ENCODE data around the gene C1orf174.
A peak's percentile ranks its signal among the peaks of the same experiment; 100 is the strongest.

C1orf174 gene

DNA sequence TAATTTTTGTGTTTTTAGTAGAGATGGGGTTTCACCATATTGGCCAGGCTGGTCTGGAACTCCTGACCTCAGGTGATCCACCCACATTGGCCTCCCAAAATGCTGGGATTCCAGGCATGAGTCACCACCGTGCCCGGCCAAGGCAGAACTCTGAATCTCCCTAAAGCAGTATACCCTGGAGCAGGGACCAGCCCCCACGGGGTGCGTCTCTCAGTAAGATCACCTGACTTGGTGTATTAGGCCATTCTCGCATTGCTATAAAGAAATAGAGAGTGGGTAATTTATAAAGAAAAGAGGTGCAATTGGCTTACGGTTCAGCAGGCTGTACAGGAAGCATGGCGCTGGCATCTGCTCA lies 28.6 kb downstream of the C1orf174 start:
- DNase-seq (ENCODE audit: low read depth, low spot score), result no peak

DNA sequence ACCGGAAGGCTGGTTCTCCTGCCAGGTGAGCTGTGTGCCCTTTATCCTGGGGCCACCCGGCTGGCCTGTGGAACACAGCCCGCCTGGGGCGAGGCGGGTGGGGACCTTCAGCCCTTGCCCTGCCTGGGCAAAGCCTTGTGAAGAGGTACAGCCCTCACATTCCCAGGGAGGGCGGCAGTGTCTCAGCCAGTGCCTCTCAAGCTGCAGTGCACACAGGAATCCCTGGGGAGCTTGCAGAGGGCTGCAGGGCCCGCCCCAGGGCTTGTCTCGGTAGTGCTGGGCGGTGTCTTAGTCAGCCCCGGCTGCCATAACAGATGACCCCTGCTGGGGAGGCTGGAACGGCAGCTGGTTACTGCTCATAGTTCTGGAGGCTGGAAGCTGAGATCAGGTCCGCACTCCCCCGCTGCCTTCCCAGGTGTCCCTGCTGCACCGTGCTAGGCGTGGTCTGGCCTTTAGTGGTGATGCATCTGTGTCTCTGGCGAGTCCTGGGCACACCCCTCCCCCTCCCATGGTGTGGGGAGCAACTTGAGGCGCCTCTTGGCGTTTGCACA lies 30.2 kb downstream of the C1orf174 start:
- no peak for DNase-seq (ENCODE audit: low read depth, low spot score)

DNA sequence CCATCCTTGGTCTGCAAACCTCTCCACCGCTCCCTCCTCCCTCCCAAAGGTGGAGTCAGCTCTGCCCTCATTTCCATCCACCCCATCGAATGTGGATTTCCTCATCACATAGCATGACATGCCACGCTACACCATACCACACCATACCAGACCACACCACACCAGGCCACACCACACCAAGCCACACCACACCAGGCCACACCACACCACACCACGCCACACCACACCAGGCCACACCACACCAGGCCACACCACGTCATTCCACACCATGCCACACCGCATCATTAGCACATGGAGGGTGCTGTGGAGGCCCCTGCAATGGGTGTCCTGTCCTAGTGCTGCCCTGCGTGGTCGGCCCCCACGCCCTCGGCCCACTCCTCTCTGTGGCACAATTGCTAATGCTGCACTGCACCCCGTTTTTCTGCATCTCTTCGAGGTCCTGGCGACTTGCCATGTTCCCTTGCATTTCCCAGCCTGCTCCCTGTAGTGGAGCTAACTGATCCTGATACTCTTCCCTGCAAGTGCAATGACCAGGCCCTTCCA lies 31.5 kb downstream of the C1orf174 start:
- no peak for DNase-seq (ENCODE audit: low read depth, low spot score)

DNA sequence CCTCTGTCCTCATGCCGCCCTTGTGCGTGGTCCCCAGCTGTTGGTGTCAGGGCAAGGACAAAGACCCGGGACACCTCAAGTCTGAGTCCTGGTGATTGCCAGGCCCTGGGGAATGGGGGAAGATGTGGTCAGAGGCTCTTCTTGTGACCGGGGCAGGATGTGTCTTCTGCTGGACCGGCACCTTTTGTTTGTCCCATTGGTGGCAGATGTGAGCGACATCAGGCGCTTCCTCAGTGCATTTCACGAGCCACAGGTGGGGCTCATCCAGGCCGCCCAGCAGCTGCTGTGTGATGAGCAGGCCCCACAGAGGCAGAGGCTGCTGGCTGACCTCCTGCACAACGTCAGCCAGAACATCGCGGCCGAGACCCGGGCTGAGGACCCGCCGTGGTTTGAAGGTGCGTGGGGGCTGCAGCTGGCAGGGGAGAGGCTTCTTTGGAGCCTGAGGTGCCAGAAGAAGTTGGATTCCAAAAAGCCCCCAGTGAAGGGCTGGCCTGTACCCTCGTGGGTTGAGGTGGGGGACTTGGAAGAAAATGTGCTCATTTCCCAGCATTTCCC lies 34.4 kb downstream of the C1orf174 start:
- DNase-seq (ENCODE audit: low read depth, low spot score), result no peak

DNA sequence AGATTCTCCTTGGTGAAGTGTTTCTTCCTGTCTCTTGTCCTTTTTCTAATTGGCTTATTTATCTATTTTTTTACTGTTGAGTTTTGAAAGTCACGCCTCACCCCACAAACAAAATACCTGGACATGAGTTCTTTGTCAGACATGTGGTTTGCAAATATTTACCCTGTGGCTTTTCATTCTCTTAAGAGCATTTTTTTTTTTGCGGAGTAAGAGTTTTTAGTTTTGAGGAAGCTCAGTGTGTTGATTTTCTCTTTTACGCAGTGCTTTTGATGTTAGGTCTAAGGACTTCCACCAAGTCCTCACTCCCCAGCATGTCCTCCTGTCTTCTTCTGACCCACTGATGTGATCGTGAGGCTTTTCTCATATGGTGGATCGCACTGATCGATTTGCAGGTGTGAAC lies 35.2 kb downstream of the C1orf174 start:
- DNase-seq (ENCODE audit: low read depth, low spot score), result no peak

DNA sequence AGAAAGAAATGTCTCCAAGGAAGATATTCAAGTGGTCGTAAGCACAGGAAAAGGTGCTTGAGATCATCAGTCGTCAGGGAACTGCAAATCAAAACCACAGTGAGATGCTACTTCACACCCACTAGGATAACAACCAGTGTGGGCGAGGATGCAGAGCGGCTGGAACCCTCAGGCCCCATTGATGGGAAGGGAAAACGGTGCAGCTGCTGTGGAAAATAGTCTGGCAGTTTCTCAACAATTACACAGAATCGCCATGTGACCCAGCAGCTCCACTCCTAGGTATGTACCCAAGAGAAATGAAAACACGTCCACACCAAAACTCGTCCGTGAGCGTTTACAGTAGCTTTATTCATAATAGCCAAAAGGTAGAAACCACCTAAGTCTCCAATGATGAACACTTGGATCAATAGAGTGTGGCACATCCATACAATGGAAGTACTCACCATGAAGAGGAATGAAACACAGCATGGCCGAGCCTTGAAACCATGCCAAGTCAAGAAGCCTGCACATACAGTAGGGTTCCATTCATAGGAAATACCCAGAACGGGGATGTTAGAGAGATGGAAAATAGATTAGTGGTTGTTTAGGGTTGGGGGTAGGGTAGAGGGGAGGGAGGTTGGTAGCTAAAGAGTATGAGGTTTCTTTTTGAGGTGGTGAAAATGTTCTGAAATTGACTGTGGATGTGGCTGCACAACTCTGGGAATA lies 36.7 kb downstream of the C1orf174 start:
- DNase-seq (ENCODE audit: low read depth, low spot score), result no peak

DNA sequence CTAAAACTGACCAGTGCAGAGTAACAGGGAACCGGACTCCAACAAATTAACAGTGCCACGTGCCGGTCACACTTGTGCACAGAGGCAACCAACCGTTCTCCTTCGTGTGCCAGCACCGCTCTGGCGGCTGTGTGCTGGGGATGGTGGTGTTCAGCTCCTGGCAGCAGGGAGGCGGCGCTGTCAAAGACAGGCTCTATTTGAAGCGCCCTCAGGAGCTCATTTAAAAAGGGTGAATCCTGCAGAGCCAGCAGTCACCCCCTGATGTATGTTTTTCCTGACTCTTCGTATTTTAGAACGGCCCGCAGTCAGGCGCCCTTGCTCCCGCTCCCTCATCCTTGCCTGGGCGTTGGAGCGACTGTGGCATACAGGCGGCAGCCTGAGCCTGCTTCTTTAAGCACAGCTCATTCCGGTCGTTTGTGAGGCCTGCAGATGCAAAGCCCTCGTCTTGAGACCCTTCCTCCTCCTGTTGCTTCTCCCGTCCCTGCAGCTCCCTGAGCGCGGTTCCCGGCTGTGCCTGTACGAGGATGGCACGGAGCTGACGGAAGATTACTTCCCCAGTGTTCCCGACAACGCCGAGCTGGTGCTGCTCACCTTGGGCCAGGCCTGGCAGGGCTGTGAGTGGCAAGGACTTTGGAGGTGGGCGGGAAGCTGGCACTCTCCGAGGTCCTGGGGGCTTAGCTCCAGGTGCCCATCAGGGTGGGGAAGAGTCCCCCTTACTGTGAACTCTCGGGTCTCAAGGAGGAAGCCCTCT lies 41.7 kb downstream of the C1orf174 start:
- no peak for DNase-seq (ENCODE audit: low read depth, low spot score)

DNA sequence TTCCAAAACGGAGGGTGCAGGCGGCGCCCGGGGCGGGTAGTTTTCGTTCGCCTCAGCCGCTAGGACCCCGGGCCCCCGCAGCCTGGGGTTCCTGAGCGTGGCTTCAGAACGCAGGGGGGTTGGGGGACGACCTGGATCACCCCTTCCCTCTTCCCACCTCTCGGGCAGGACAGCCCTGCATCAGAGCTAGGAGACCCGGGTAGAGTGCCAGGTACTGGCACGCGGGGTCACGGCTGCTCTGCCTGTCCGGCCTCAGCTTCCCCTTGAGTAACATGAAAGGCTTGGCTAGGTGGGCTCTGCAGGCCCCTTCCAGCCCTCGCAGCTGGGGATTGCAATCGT lies 42.3 kb downstream of the C1orf174 start:
- no peak for DNase-seq (ENCODE audit: low read depth, low spot score)

DNA sequence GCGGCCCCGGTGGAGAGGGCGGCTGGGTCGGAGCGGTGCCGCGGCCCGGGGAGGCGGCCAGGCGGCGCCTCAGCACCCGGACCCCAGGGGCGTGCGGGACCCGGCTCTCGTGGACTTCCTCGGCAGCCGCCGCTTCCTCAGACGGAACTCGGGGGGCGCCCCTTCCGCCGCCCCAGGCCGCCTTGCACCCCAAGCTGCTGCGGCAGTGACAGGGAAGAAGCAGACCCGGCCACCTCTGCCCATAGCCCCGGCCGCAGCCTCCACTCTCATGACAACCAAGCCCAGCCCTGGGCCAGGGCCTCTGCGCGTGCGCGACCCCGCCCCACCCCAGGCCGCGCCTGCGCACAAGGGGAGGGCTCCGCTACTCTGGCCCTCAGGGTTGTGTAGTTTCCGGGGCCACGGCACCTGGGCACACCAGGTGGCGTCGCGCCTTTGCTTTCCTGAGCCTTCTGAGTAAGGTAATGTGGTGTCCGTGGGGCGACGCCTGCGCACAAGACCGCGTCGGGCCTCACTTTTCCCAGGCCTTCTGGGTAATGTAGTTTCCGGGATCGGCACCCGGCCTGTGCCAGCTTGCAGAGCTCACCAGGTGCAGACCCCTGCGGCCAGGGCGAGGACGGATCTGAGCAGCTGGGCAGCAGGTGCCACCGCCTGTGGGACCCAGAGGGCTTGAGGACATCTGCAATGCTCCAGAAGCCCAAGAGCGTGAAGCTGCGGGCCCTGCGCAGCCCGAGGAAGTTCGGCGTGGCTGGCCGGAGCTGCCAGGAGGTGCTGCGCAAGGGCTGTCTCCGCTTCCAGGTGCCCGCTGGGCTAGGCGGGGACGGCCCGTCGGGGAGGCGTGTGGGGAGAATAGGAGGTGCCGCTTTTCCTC lies 42.9 kb downstream of the C1orf174 start, which contains the start of the genes CEP104 and DFFB:
Gene CEP104, minus strand, starts transcription at position 289 of the 868 bp plus-strand sequence. CDS start 4,804 bp downstream, outside the sequence.
Gene DFFB, plus strand, starts transcription at position 554 of the 868 bp plus-strand sequence. Its CDS starts 128 bp downstream, at position 682.
- DNase-seq (ENCODE audit: low read depth, low spot score), result peak; percentile 98

DNA sequence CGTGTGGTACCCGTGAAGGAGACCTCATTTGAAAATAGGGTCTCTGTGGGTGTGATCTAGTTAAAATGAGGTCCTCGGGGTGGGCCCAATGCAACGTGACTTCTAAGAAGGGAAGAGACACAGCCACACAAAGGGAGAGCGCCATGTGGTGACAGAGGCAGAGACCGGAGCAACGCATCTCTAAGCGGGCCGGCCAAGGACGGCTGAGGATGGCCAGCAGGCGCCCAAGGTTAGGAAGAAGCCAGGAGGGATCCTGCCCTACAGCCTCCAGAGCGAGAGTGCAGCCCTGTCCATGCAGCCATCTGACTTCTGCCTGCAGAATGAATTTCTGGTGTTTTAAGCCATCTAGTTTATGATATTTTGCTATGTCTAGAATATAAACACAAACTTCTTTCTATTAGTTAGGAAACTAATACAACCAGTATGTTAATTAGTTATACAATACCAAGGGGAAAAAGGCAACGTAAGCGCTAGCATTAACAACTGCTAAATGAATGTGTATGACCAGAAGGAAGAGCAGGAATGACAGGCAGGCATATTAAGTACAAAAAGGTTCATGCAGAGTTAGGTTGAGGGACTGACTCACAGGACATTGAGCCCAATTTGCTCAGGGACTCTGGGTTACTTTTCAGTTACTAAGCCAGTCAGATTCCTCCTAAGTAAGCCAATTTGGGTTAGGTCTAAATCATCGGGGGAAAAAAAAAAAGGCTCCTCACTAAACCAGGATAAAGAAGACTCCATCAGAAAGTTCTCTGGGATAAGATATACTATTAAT lies 47.2 kb downstream of the C1orf174 start:
- no peak for DNase-seq (ENCODE audit: low read depth, low spot score)

DNA sequence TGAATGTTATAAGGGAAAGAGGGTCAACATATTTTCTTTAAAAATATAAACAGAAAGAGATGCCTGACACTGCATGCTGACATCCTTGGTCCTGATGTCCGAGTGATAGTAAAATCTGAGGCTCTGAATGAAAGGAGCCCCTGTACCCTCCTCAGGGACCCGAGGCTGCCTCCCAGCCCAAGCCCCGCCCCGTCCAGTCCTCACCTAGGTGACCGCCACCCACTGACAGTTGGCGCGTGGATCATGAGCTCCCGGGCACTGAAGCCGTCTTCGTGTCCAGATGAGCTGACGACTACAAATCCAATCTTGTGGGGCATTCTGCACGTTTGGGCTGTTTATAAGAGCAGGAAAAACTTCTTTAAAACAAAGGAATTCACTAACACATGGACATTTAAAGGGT lies 48.0 kb downstream of the C1orf174 start:
- DNase-seq (ENCODE audit: low read depth, low spot score), result no peak

DNA sequence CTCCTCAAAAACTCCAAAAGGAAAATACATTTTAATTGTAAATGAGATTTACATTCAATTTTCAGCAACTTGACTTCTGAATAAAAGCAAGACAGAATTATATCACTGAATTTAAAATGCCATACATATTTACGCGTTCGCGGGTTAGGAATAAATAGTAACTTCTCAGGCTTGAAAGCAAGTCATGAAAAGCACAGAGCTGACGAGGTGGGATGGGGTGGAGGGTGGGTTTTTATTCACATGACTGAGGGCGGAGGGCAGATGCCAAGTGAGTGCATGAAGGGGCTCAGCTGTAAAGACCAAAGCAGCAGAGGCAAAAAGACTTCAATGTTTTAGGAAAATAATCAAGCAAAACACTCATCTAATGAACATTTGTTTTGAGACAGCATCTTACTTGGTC lies 48.8 kb downstream of the C1orf174 start:
- no peak for DNase-seq (ENCODE audit: low read depth, low spot score)

DNA sequence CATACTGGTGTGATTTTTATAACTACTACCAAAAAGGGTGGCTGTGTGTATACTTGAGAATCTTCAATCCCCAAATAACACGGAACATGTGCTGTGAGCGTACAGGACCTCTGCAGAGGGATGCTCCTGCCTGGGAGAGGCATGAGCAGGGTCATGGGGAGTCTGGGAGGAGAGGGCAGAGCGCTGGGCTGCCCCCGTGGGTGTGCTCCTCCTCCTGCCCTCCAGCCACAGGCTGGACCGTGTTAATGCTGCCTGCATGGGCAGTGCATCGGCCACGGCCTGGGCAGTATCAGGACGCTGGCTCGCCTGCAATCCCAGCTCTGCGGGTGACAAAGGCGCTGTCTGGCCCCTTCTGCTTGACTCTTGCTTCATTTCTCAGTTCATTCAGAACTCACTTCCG lies 49.2 kb downstream of the C1orf174 start:
- DNase-seq (ENCODE audit: low read depth, low spot score), result no peak

DNA sequence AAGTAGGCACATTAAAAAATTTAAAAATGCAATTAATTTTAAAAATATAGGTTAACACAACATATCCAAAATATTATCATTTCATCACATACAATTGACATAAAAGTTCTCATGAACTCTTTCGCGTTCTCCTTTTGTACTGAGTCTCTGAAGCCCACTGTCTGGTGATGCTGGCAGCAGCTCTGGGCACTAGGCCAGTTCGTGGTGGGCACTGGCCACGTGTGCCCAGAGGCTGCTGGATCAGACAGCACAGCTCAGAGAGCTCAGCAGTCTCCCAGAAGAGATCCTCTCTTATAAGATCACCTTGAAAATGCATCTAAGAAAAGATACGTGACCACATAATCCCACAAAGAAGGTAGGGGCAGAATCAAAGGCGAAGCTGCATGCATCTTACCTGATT lies 53.0 kb downstream of the C1orf174 start:
- DNase-seq (ENCODE audit: low read depth, low spot score), result no peak

DNA sequence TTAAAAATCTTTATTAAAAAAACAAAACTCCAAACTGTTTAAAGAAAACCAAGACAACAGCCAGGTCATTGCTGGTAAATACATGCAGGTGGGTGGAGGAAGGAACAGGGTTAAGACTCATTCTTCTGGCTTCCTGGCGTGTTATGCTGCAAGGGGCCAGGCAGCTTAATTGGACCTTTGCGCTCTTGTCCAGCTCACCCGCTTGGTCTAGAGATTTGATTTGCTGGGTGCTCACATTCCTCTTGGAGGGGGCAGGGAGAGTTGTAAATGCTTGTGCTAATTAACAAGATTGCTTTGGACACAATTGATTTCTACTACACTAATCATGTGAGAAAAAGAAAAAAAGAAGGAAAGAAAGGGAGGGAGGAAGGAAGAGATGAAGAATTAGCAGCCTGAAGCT lies 53.5 kb downstream of the C1orf174 start:
- DNase-seq (ENCODE audit: low read depth, low spot score), result no peak

DNA sequence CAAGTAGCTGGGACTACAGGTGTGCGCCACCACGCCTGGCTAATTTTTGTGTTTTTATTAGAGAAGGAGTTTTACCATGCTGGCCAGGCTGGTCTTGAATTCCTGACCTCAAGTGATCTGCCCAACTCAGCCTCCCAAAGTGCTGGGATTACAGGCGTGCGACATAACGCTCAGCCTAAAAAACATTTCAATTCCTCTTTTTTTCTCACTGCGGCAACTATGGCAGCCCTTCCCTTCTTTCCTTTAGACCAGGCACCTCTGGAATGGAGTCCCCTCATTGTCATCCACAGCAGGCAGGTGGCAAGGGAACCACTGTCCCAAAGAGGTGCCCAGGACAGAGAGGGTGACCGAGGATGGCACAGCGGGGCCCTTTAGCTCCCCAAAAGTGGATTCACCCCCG lies 57.2 kb downstream of the C1orf174 start:
- DNase-seq (ENCODE audit: low read depth, low spot score), result no peak

DNA sequence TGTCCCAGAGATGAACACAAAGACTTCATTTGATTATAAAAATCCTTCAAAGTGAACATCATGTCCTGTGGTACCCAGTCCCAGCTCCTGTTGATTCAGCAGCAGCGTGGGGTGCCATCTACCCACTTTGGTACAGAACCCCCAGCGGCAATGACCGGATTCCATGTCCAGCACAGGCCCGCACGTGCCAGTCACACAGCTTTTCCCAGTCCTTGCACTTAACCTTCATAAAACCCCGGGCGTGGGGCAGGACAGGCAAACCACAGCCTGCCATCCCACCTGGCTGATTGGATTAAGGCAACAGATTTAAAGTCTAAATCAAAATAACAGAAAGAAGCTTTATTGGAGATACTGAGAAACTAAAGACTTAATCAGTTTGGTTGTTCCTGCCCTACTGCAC lies 58.6 kb downstream of the C1orf174 start:
- no peak for DNase-seq (ENCODE audit: low read depth, low spot score)

All from activated CD4-positive, CD25-positive, alpha-beta regulatory T cell treated with anti-CD3 and anti-CD28 coated beads, Interleukin-2, amount 50 U/mL, for 16 hours (primary cell).